HepG2 (cell line): ENCODE results near the gene MZF1. TPM values are rescaled to one million over a fixed set of nuclear protein-coding genes. Genes with fewer than 3 reads are reported as not detected.

Experiments
- CREM ChIP-seq, 2 experiments: sonication (generic) in 1 of 2; formaldehyde crosslinking in 1 of 2; IDR thresholded peaks; 2 replicates each; pipeline versions ENCODE4 v1.4.0 to v1.6.1; 2016 to 2020; ENCODE audit warnings: antibody characterized with exemption in 1 of 2, mild to moderate bottlenecking in 1 of 2, missing genetic modification reagents in 1 of 2
- CTCF ChIP-seq: sonication (generic); formaldehyde crosslinking; IDR thresholded peaks from 2 replicates; pipeline ENCODE4 v1.5.0; 2020; ENCODE audit warnings: mild to moderate bottlenecking, missing genetic modification reagents, moderate library complexity
- FOXA1 ChIP-seq, 2 experiments: fragments of 450-650 bp in 1 of 2; sonication (generic) in 1 of 2; formaldehyde crosslinking in 1 of 2; IDR thresholded peaks; 2 replicates each; pipeline versions ENCODE4 v1.4.0 to v1.6.1; 2016 to 2020; ENCODE audit warnings: missing genetic modification reagents in 1 of 2
- FOXA3 ChIP-seq: IDR thresholded peaks from 2 replicates; pipeline ENCODE4 v1.6.1; 2016; ENCODE audit warnings: missing genetic modification reagents, missing compliant biosample characterization
- FOXM1 ChIP-seq: sonication (generic); formaldehyde crosslinking; IDR thresholded peaks from 2 replicates; pipeline ENCODE4 v1.5.0; 2020; ENCODE audit warnings: missing genetic modification reagents
- GMEB2 ChIP-seq: IDR thresholded peaks from 2 replicates; pipeline ENCODE4 v1.6.1; 2016; ENCODE audit warnings: missing biosample characterization, missing genetic modification reagents, low read depth
- HNF4A ChIP-seq: sonication (generic); formaldehyde crosslinking; IDR thresholded peaks from 2 replicates; pipeline ENCODE4 v1.4.0; 2020; ENCODE audit warnings: missing genetic modification reagents
- HNRNPL ChIP-seq: fragments of 200-400 bp; formaldehyde crosslinking; IDR thresholded peaks from 2 replicates; pipeline ENCODE4 v1.6.1; 2017; ENCODE audit warnings: mild to moderate bottlenecking, low read depth, low read length
- IKZF4 ChIP-seq: sonication (generic); formaldehyde crosslinking; IDR thresholded peaks from 2 replicates; pipeline ENCODE4 v1.5.1; 2020; ENCODE audit warnings: borderline replicate concordance, mild to moderate bottlenecking, low read depth, missing genetic modification reagents; ENCODE audit errors: not compliant biosample characterization
- MEF2D ChIP-seq: sonication (generic); formaldehyde crosslinking; IDR thresholded peaks from 2 replicates; pipeline ENCODE4 v1.5.1; 2020; ENCODE audit warnings: mild to moderate bottlenecking, missing genetic modification reagents
- MEIS1 ChIP-seq: sonication (generic); formaldehyde crosslinking; IDR thresholded peaks from 2 replicates; pipeline ENCODE4 v1.9.0; 2021; ENCODE audit warnings: mild to moderate bottlenecking, missing genetic modification reagents, moderate library complexity, borderline replicate concordance
- NCOA1 ChIP-seq: sonication (generic); formaldehyde crosslinking; IDR thresholded peaks from 2 replicates; pipeline ENCODE4 v1.9.0; 2021; ENCODE audit warnings: missing genetic modification reagents
- NR2F6 ChIP-seq, 2 experiments: IDR thresholded peaks; 2 replicates each; pipeline ENCODE4 v1.6.1; 2016; ENCODE audit warnings: antibody characterized with exemption in 1 of 2, mild to moderate bottlenecking in 1 of 2
- PHB2 ChIP-seq: fragments of 450-650 bp; IDR thresholded peaks from 2 replicates; pipeline ENCODE4 v1.6.1; 2018; ENCODE audit not compliant: partially characterized antibody
- POLR2A ChIP-seq, 2 experiments: IDR thresholded peaks; 2 replicates each; pipeline ENCODE4 v1.6.1; 2011; ENCODE audit warnings: low read depth in 2 of 2, low read length in 2 of 2, mild to moderate bottlenecking in 1 of 2, moderate library complexity in 1 of 2; ENCODE audit not compliant: insufficient read depth in 1 of 2
- POLR2G ChIP-seq: fragments of 200-400 bp; formaldehyde crosslinking; IDR thresholded peaks from 2 replicates; pipeline ENCODE4 v1.6.1; 2018; ENCODE audit warnings: mild to moderate bottlenecking, low read depth, low read length, moderate library complexity
- RFX3 ChIP-seq: IDR thresholded peaks from 2 replicates; pipeline ENCODE4 v1.6.1; 2016; ENCODE audit warnings: missing biosample characterization, missing genetic modification reagents
- RFXANK ChIP-seq: IDR thresholded peaks from 2 replicates; pipeline ENCODE4 v1.6.1; 2016
- TFAP4 ChIP-seq: sonication (generic); IDR thresholded peaks from 2 replicates; pipeline ENCODE4 v1.6.1; 2016; ENCODE audit warnings: low read depth, borderline replicate concordance
- ZHX1 ChIP-seq: sonication (generic); formaldehyde crosslinking; IDR thresholded peaks from 2 replicates; pipeline ENCODE4 v1.8.1; 2022; ENCODE audit warnings: low read depth, mild to moderate bottlenecking, missing genetic modification reagents
- ZNF354B ChIP-seq: sonication (generic); formaldehyde crosslinking; IDR thresholded peaks from 2 replicates; pipeline ENCODE4 v1.8.0; 2022; ENCODE audit warnings: mild to moderate bottlenecking, missing genetic modification reagents
- ZNF510 ChIP-seq: sonication (generic); formaldehyde crosslinking; IDR thresholded peaks from 2 replicates; pipeline ENCODE4 v1.4.0; 2020; ENCODE audit warnings: low read depth, mild to moderate bottlenecking, missing genetic modification reagents
- ZNF557 ChIP-seq: sonication (generic); formaldehyde crosslinking; IDR thresholded peaks from 2 replicates; pipeline ENCODE4 v1.4.0; 2020; ENCODE audit warnings: missing genetic modification reagents
- polyA plus RNA-seq, 8 experiments: library from polyadenylated mRNA; depleted of rRNA in 3 of 8; stranded (reverse) in 7 of 8; unstranded in 1 of 8; fragments of >200 nt; fragmentation: Illumina TruSeq in 4 of 8; extraction: Trizol in 4 of 8; gene quantifications; 2 replicates each; pipeline versions ENCODE4 v1.2.1 to v1.2.3, GENCODE V29; 2011 to 2016; ENCODE audit warnings: low read depth in 4 of 8, missing spikeins in 1 of 8, mixed read lengths in 1 of 8; ENCODE audit not compliant: insufficient read depth in 1 of 8
- total RNA-seq, 5 experiments: library from RNA; depleted of rRNA; stranded (reverse); fragments of >200 nt; fragmentation: Illumina TruSeq; extraction: Trizol; gene quantifications; 2 replicates each; pipeline ENCODE4 v1.2.3, GENCODE V29; 2016; ENCODE audit warnings: low read depth in 1 of 5

MZF1 gene
- total and polyA plus RNA-seq, 2 of the 13 experiments (the other 11 are each of a cell fraction or from before 2014, with no cell fraction given): 3.1 to 8.1 TPM

- TF ChIP-seq FOXM1: no peak
- TF ChIP-seq CTCF (CRISPR knock-in tag): peak; percentile 12; the same call in 1 of the 2 replicates
- peak; percentile 58 for TF ChIP-seq IKZF4 (CRISPR knock-in tag)
- no peak for TF ChIP-seq ZHX1 (CRISPR knock-in tag)
- TF ChIP-seq POLR2A (IDR thresholded peaks at IDR 0.05; ENCODE audit: insufficient read depth in 1 of 2, low read depth in 2 of 2, low read length in 2 of 2): peak; percentile 63 to 74
- no peak for TF ChIP-seq HNF4A (CRISPR knock-in tag)
- no peak for TF ChIP-seq RFXANK (CRISPR knock-in tag)
- no peak for TF ChIP-seq NR2F6 (IDR thresholded peaks at IDR 0.05)
- TF ChIP-seq NR2F6 (CRISPR knock-in tag; IDR thresholded peaks at IDR 0.05): no peak
- 0 out of 2 replicates have a peak, but pooled peaks have one; percentile 31 for TF ChIP-seq HNRNPL
- peak; percentile 42 for TF ChIP-seq FOXA3 (CRISPR knock-in tag)
- peak; percentile 87 for TF ChIP-seq POLR2G
- TF ChIP-seq ZNF510: 0 out of 2 replicates have a peak, but pooled peaks have one; percentile 46
- no peak for TF ChIP-seq PHB2
- TF ChIP-seq TFAP4: no peak
- no peak for TF ChIP-seq NCOA1
- TF ChIP-seq ZNF557 (CRISPR knock-in tag): no peak
- TF ChIP-seq MEIS1 (CRISPR knock-in tag): no peak
- no peak for TF ChIP-seq RFX3
- TF ChIP-seq MEF2D: 0 out of 2 replicates have a peak, but pooled peaks have one; percentile 51
- TF ChIP-seq CREM (IDR thresholded peaks at IDR 0.05): peak; percentile 85
- TF ChIP-seq CREM (CRISPR knock-in tag; IDR thresholded peaks at IDR 0.05): no peak
- TF ChIP-seq ZNF354B (CRISPR knock-in tag): no peak
- no peak for TF ChIP-seq FOXA1 (IDR thresholded peaks at IDR 0.05)
- no peak for TF ChIP-seq FOXA1 (CRISPR knock-in tag; IDR thresholded peaks at IDR 0.05)
- TF ChIP-seq GMEB2 (CRISPR knock-in tag): 0 out of 2 replicates have a peak, but pooled peaks have one; percentile 18
Observed at GRCh38 chr19:58554494-58555368, 18.4 kb downstream of the MZF1 start, which contains the start of gene CHMP2A (continued).
